ENCODE measurements around the gene NME9.

GRCh38 chr3:138355071-138355470, 25.4 kb upstream of the NME9 start:
- no peak for TF ChIP-seq ZBTB33 (IDR thresholded peaks at IDR 0.05)
- TF ChIP-seq TAF1 (conservative IDR thresholded peaks at IDR 0.05), result no peak
- no peak for TF ChIP-seq CTCF (IDR thresholded peaks at IDR 0.05; ENCODE audit: low read depth, low read length, missing input control)
- no peak for TF ChIP-seq ATF3 (IDR thresholded peaks at IDR 0.05)
- no peak for TF ChIP-seq MAX (IDR thresholded peaks at IDR 0.05)
- TF ChIP-seq REST (IDR thresholded peaks at IDR 0.05), result no peak
- no peak for TF ChIP-seq YY1 (IDR thresholded peaks at IDR 0.05)
- no peak for TF ChIP-seq FOXA1 (IDR thresholded peaks at IDR 0.05)
- TF ChIP-seq JUND (IDR thresholded peaks at IDR 0.05), result no peak
- TF ChIP-seq EGR1 (IDR thresholded peaks at IDR 0.05; ENCODE audit: low read depth in 2 of 2), result no peak
- TF ChIP-seq GABPA (IDR thresholded peaks at IDR 0.05 in 1 of 2, conservative IDR thresholded peaks at IDR 0.05 in 1 of 2), result no peak
- TF ChIP-seq SP1 (IDR thresholded peaks at IDR 0.05), result no peak
- no peak for TF ChIP-seq RAD21 (IDR thresholded peaks at IDR 0.05)
- TF ChIP-seq HNF4A (conservative IDR thresholded peaks at IDR 0.05), result no peak

Measured in liver (tissue), 3 donors.